GM13976 (cell line): ENCODE results near the gene HS3ST3A1.

Experiments used
- DNase-seq: peaks from one replicate; pipeline ENCODE4 v3.0.0; 2012; ENCODE audit warnings: low spot score
- CTCF ChIP-seq: IDR thresholded peaks from 2 replicates; pipeline ENCODE4 v1.5.1; 2012; ENCODE audit warnings: borderline replicate concordance, mild to moderate bottlenecking; ENCODE audit not compliant: insufficient read depth; ENCODE audit errors: extremely low read depth, missing control alignments, control extremely low read depth
- in situ Hi-C: fragments of 300-500 bp; cut with MboI; formaldehyde crosslinking; loops from one replicate; pipeline ENCODE4 v1.12.0; 2022; ENCODE audit warnings: low sequenced_read_pairs, mixed read lengths, inconsistent platforms; ENCODE audit not compliant: unreplicated experiment

The HS3ST3A1 gene

DNA sequence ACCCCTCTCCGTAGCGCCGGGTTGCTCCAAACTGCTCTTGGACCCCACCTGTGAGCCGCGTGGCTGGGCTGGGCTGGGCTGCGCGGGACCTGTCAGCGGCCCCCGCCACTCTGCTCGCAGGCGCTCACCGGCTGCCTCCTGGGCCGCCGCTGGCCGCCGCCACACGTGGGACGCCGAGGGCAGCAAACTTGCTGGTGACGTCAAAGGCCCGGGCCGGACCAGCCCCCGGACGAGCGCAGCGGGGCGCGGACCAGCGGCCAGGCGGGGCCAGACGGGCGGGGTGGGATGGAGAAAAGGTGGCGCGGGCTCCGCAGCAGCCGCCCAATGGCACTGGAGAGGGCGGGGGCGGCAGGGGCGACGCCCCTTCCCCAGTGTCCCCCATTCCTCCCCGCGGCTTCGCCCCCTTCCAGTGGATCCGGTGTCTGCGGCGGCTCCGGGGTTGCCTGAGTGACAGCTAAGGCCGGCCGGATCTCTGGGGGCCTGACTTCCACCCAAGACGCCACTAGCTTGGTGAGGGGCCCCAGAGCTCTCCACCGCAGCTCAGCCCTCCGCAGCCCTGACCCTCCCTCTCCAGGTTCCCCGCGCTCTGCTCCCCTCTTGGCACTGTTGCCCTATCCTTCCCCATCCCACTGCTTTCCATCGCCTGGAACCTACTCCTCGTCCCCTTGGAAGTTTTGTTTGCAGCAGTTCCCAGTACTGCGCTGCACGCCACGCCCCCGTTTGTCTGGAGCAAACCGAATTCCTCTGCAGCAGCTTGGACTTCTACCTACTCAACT lies at the start of gene HS3ST3A1:
Gene HS3ST3A1 (minus strand): TSS at position 154 of the 776 bp plus-strand sequence. CDS start 800 bp downstream, outside the sequence.
- DNase-seq: peak; percentile 19
- in situ Hi-C loops: no loop called here
- TF ChIP-seq CTCF: no peak

- in situ Hi-C loops: no loop called here
Measured at GRCh38 chr17:13650096-13650675, 48.5 kb upstream of the HS3ST3A1 start.

DNA sequence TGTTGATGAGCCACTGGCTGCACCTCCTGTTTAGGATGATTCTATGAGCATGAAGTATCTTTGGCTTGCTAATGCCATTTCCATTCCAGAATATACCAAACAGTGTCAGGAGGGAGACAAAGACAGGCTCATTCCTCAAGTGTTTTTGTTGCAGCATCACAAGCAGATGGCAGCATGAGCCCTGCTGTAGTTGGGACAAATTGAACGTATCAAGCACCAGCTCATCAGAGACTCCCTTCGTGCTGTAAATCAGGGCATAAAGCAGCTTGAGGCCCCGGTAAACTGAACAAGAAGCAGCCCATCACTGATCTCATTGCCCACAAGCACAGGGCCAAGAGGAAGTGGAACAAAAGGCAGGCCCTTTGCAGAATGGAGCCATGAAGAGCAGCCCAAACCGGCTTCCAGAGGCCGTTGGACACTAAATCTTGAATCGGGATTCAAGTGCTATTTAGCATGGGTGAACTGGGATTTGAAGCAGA lies 45.9 kb upstream of the HS3ST3A1 start:
- TF ChIP-seq CTCF: no peak
- in situ Hi-C loops: no loop called here
- no peak for DNase-seq

More at GRCh38 chr17:13650096-13650675, 48.5 kb upstream of the HS3ST3A1 start:
- DNase-seq: no peak
- no peak for TF ChIP-seq CTCF

- in situ Hi-C loops: no loop called here
- DNase-seq: no peak
- no peak for TF ChIP-seq CTCF
Measured at GRCh38 chr17:13646969-13647542, 45.3 kb upstream of the HS3ST3A1 start.

GRCh38 chr17:13646411-13646810 lies 44.7 kb upstream of the HS3ST3A1 start:
- no peak for TF ChIP-seq CTCF
- in situ Hi-C loops: no loop called here
- no peak for DNase-seq

DNA sequence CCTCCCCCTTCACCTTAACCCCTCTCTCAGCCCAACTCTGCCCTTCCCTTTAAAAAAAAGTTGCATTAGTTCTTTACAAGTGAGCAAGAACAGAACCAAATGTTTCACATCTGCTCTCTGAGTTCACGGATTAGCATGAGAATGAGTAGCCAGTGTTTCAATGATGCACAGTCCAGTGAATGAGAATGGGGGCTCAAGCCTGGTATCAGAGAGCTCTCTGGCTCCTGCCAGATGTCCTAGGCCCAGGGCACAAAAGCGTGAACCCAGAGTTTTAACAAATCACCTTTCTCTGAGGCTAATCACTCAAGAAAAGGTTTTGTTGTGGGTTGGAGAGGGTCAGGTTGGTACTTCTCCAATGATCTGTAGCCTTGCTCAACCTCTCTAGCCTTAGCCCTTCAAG lies 41.5 kb upstream of the HS3ST3A1 start:
- DNase-seq: no peak
- no peak for TF ChIP-seq CTCF
- in situ Hi-C loops: no loop called here
